CD4-positive, alpha-beta T cell treated with Interleukin-4 for 1 hour (primary cell): ENCODE data around the gene PLCG2.
"Not testable (repeated sequence)": the region's sequence is repeated elsewhere in the genome, so short reads cannot be mapped to it uniquely, and the experiment has no call there.

Source experiments
- DNase-seq, 2 donors: peaks; one replicate each; pipeline ENCODE4 v3.0.0-alpha.2; 2020 to 2022

PLCG2 gene

DNA sequence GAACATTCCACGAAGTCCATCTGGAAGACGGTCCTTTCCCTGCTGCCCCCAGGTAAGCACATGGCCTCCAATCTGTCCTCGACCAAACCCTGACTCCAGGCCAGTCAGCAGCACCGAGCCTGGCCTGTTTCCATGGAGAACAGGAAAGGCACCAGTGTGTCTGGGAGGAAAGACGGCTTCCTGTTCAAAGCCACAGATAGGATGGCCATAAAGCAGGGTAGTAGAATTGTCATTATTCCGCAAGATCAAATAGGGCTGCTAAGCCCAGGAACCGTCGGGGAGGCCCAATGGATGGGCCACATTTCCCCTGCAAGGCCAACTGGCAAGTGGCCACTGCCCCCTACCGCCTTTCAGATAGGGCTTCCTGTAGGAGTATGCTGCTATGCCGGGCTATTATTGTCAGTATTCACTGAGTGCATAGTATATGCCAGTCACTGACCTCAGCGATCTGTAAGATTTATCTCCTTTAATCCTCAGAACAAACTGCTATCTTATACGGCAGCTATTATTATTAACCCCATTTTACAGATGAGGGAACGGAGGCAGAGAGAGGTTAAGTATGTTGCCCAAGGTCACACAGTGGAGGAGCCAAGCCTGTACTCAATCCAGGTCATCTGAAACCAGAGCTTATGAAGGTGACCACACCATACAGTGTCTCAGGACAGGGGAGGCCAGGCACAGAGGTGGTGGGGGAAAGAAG is 23.0 kb upstream of the PLCG2 start:
- peak in 1 of 2 donors; percentile 23 for DNase-seq

DNA sequence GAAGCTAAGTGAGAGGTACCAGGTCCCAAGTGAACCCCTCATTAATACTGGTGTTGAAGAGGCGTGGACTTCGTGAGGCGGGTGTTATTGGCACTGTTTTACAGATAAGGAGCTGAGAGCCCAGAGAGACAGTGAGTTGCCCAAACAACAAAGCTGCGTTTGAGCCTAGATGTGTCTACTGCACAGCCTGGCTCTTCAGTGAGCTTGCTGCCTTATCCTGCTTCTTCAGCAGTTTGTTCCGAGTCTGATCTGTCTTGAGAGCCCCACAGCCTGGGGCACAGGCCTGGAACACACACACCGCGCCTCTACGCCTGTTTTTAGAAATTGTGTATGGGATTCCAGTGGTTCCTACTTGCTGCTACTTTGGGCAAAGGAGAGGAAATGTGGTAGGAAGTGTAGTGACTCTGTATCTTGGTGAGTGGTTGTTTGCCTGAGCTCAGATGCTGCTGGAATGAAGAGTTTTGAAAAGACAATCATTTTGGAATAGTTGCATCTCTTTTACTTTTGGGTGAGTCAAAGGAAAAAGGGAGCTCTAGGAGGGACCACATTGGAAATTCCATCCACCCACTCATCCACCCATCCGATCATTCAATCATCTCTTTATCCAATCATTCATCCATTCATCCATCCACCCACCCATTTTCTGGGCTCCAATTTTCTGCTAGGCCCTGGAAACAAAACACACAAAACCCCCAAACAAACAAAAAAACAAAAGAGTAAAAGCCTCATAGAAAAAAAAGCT is 22.3 kb upstream of the PLCG2 start:
- DNase-seq: no peak

DNA sequence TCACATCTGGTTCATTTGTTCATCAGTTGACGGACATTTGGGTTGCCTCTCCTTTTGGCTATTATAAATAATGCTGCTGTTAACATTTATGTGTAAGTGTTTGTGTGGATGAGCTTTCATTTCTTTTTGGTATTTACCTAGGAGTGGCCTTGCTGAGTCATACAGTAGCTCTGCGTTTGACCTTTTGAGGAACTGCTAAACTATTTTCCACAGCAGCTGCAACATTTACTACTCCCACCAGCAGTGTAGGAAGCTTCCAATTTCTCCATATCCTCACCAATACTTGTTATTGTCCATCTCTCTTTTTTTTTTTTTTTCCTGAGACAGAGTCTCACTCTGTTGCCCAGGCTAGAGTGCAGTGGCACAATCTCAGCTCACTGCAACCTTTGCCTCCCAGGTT is 20.7 kb upstream of the PLCG2 start:
- no peak for DNase-seq

DNA sequence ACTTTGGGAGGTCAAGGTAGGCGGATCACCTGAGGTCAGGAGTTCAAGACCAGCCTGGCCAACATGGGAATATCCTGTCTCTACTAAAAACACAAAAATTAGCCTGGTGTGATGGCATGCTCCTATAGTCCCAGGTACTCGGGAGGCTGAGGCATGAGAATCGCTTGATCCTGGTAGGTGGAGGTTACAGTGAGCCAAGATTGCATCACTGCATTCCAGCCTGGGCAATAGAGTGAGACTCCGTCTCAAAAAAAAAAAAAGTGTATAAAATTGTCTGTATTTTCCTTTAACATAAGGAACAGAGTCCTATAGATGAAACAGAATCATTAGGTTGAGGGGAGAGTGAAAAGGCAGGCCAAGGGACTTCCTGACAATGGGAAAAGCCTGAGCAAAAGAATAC is 16.8 kb upstream of the PLCG2 start:
- not testable (repeated sequence) for DNase-seq

- DNase-seq: no peak
These were observed 13.8 kb upstream of the PLCG2 start for GRCh38 chr16:81765111-81765919.

- DNase-seq: no peak
These were observed 13.1 kb upstream of the PLCG2 start for GRCh38 chr16:81765969-81766368.

GRCh38 chr16:81767987-81768592 is 11.0 kb upstream of the PLCG2 start:
- no peak for DNase-seq

DNA sequence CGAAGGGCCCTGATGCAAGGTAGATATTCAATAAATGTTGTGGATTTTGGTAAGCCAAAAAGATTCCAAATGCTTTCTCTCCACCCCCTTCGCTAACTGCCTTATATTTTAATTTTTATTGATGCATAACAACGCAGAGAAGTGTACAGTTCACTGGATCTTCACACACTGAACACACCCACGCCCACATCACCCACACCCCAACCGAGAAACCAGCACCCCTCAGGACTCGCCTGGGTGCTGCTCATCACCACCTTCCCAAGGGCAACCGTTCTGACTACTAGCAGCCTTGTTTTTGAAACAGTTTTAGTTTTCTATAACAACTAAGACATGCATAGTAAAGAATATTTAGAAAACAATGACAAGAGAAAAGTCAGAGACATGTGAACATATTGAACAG is 9.1 kb upstream of the PLCG2 start:
- DNase-seq: no peak

DNA sequence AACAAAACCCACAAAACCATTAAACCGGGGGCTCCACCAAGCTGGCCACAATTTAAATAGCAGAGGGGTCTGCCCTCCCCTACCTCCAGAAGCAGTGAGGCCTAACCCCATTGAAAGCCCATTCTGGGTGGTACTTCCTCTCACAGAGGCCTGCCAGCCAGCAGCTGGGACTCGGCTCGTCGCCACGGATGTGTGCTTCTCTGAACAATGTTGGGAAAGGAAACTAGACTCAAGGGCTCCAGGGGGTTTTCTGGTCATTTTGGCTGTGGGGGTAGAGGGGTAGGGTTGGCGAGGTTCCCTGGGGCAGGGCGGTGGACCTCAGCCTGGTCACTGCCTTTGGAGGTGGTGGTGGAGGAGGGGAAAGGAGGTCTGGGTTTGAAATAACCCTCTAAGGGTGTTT is 4.7 kb upstream of the PLCG2 start:
- DNase-seq: peak in 1 of 2 donors; percentile 26

- DNase-seq: no peak
These were observed 3.5 kb upstream of the PLCG2 start for GRCh38 chr16:81775570-81775969.

DNA sequence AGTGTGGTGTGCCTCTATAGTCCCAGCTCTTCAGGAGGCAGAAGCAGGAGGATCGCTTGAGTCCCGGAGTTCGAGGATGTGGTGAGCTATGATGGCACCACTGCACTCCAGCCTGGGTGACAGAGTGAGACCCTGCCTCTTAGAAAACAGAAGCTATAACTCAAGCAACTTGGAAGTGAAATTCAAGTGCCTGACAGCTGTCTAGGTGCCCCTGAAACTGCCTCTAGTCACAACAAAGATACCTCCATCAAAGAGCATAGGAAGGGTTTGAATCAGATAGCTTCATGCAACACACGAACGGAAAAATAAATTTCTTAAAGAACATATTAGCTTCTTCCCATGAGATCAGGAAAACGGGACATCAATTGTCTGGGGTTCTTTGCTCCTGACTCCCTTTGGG is 860 bp upstream of the PLCG2 start:
- no peak for DNase-seq

DNA sequence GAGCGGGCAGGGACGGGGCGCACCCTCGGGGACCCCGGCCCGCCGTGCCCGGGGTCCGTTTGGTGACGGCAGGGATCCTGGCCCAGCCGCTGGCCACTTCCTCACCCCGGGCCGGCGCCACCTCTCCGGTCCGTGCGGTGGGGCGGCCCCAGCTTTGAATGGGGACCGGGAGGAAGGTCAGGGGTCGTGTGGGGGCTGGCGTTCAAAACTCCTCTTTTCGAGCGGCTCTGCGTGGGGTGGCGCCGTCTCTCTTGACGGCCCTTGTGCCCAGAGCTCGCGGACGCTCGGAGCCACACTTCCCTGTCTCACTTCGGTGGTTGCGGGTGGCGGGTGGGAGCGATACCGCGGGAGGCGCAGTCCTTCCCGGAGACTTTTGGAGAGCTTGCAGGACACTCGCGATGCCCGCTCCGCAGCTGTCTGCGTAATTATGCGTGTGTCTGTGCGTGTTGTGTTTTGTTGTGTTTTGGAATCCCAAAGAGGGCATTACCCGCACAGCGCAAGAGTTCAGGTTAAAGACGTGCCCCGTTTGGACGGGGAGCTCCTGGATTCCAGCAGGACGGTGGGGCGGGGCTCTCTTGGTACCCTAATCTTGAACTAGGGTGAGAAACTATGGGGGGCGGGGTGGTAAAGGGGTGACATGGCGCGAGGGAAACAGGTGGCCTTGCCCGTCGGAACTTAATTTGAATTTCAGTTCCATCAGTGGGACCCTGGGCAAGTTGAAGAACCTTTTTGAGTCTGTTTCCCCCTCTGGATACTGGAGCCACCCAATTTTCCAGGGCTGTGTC is 637 bp downstream of the PLCG2 start:
- no peak for DNase-seq

GRCh38 chr16:81780350-81780749 is 1.3 kb downstream of the PLCG2 start:
- no peak for DNase-seq

GRCh38 chr16:81782236-81782635 is 3.1 kb downstream of the PLCG2 start:
- no peak for DNase-seq

DNA sequence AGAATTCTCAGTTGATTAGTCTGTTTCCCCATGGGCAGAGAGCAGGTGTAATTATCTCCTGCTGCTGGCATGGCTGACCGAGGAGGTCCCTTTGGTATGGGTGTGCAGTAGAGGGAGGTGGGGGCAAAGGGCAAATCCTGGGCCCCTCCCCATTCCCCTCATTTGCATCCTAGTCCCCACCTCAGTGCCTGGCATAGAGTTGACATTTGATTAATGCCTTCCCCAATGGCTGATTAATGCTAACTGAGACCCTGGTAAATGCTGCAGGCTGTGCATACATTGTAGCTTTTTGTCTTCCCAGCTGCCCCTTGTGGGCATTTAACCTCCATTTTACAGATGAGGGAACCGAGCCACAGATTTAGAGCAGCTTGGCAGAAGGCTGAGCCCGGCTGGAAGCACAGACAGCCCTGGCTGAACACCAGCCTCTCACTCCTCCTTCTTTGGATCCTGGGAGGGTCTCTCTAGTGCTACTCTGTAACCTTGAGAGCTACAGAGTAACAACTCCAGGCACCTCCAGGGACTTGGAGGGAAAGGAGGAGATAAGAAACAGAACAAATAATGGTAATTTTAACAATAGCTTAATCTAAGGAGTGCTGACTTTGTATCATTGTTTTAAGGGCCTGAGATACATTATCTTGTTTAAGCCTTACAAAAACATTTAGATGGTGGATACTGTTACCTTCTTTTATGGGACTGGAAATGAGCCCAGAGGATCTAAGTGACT is 5.1 kb downstream of the PLCG2 start:
- no peak for DNase-seq

- DNase-seq: no peak
These were observed 6.2 kb downstream of the PLCG2 start for GRCh38 chr16:81785138-81785924.

DNA sequence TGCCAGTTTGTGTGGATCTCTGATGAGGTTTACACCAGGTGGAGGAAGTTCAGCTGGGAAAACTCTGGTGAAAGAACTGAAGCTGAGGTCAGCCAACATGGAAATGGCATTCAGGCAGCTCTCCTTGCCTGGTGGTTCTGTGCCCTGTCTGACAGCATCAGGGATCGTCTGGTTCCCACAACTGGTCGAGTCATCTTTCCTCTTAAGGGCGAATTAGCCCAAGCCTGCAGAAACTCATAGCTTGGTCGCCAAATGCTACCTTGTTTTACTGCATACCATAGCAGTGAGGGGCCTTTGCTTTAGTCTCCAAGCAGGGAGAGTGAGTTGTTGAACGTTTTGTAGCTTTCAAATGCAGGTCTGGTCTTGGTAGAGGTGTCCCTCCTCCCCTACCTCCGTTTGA is 7.2 kb downstream of the PLCG2 start:
- DNase-seq: no peak

GRCh38 chr16:81786868-81787267 is 7.8 kb downstream of the PLCG2 start:
- DNase-seq: no peak

- DNase-seq: no peak
These were observed 8.6 kb downstream of the PLCG2 start for GRCh38 chr16:81787659-81788058.

DNA sequence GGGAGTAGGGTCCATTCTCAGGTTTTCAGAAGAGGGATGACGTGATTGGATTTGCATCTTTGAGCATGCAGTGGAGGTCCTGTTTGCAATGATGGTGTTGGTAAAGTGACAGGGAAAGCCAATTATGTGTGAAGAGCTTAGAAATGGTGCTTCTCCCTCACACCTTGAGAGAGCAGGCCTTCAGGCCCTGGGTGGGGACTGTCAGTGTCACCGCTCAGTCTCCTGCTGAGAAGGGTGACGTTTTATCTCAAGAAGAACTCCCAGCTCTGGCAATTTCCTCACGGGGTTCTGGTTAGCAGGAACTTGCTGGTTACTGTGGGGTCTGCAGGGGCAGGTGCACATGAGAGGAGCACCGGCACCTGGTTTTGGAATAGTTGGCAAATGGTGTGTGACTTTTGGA is 11.2 kb downstream of the PLCG2 start:
- DNase-seq: no peak

- no peak for DNase-seq
These were observed 11.8 kb downstream of the PLCG2 start for GRCh38 chr16:81790830-81791435.
